ENCODE data around the gene MRGPRD. TPM values are rescaled to one million over a fixed set of nuclear protein-coding genes. Genes with fewer than 3 reads are reported as not detected.

The MRGPRD gene
- total RNA-seq, 2 donors from 2014 or later: not detected

- ATAC-seq (no peak), DNase-seq (no peak)
- Mint-ChIP-seq H3K36me3 (ENCODE audit: low read depth) (no peaks in the 10 kb centered on the region), H3K27ac (no peak overlapping the region), H3K4me1 (no peaks in the 10 kb centered on the region), H3K27me3 (no peaks in the 10 kb centered on the region), H3K4me3 (peak overlapping the region; percentile 55)
- H3K9me3 ChIP-seq (ENCODE audit: control insufficient read depth, low read length, poor library complexity, severe bottlenecking): no peaks in the 10 kb centered on the region
Measured at GRCh38 chr11:68948935-68949334, 31.9 kb downstream of the MRGPRD start.

- Mint-ChIP-seq H3K27ac (no peak overlapping the region), H3K4me1 (no peaks in the 10 kb centered on the region), H3K27me3 (no peaks in the 10 kb centered on the region), H3K4me3 (peak overlapping the region; percentile 55), H3K36me3 (ENCODE audit: low read depth) (no peaks in the 10 kb centered on the region)
- DNase-seq: no peak
- H3K9me3 ChIP-seq (ENCODE audit: control insufficient read depth, low read length, poor library complexity, severe bottlenecking): no peaks in the 10 kb centered on the region
- ATAC-seq: no peak
Measured at GRCh38 chr11:68948496-68948895, 32.3 kb downstream of the MRGPRD start.

GRCh38 chr11:68947151-68947550 lies 33.6 kb downstream of the MRGPRD start:
- no peaks in the 10 kb centered on the region for H3K9me3 ChIP-seq (ENCODE audit: control insufficient read depth, low read length, poor library complexity, severe bottlenecking)
- Mint-ChIP-seq H3K4me1 (no peaks in the 10 kb centered on the region), H3K27ac (no peak overlapping the region), H3K36me3 (ENCODE audit: low read depth) (no peaks in the 10 kb centered on the region), H3K4me3 (no peak overlapping the region), H3K27me3 (no peaks in the 10 kb centered on the region)
- ATAC-seq (no peak), DNase-seq (no peak)

GRCh38 chr11:68946416-68947090 lies 34.2 kb downstream of the MRGPRD start:
- no peaks in the 10 kb centered on the region for H3K9me3 ChIP-seq (ENCODE audit: control insufficient read depth, low read length, poor library complexity, severe bottlenecking)
- Mint-ChIP-seq H3K27ac (no peak overlapping the region), H3K36me3 (ENCODE audit: low read depth) (no peaks in the 10 kb centered on the region), H3K4me1 (no peaks in the 10 kb centered on the region), H3K4me3 (no peak overlapping the region), H3K27me3 (no peaks in the 10 kb centered on the region)
- no peak for ATAC-seq
- no peak for DNase-seq

GRCh38 chr11:68942751-68943271 lies 38.0 kb downstream of the MRGPRD start:
- Mint-ChIP-seq H3K27me3 (no peaks in the 10 kb centered on the region), H3K4me3 (no peak overlapping the region), H3K36me3 (ENCODE audit: low read depth) (peaks cover 4% of the 10 kb centered on the region), H3K27ac (peak overlapping the region; percentile 19), H3K4me1 (no peaks in the 10 kb centered on the region)
- DNase-seq (no peak), ATAC-seq (no peak)
- no peaks in the 10 kb centered on the region for H3K9me3 ChIP-seq (ENCODE audit: control insufficient read depth, low read length, poor library complexity, severe bottlenecking)

GRCh38 chr11:68942095-68942620 lies 38.6 kb downstream of the MRGPRD start:
- no peaks in the 10 kb centered on the region for H3K9me3 ChIP-seq (ENCODE audit: control insufficient read depth, low read length, poor library complexity, severe bottlenecking)
- Mint-ChIP-seq H3K4me3 (no peak overlapping the region), H3K36me3 (ENCODE audit: low read depth) (peaks cover 4% of the 10 kb centered on the region), H3K4me1 (no peaks in the 10 kb centered on the region), H3K27me3 (no peaks in the 10 kb centered on the region), H3K27ac (no peak overlapping the region)
- DNase-seq: no peak
- no peak for ATAC-seq

- Mint-ChIP-seq H3K4me1 (no peaks in the 10 kb centered on the region), H3K4me3 (no peak overlapping the region), H3K36me3 (ENCODE audit: low read depth) (peaks cover 4% of the 10 kb centered on the region), H3K27me3 (no peaks in the 10 kb centered on the region), H3K27ac (no peak overlapping the region)
- ATAC-seq: no peak
- DNase-seq: no peak
- no peaks in the 10 kb centered on the region for H3K9me3 ChIP-seq (ENCODE audit: control insufficient read depth, low read length, poor library complexity, severe bottlenecking)
Measured at GRCh38 chr11:68941324-68942094, 39.3 kb downstream of the MRGPRD start.

- Mint-ChIP-seq H3K4me1 (no peaks in the 10 kb centered on the region), H3K36me3 (ENCODE audit: low read depth) (peaks cover 4% of the 10 kb centered on the region), H3K27me3 (no peaks in the 10 kb centered on the region), H3K4me3 (peak overlapping the region; percentile 41), H3K27ac (no peak overlapping the region)
- DNase-seq (no peak), ATAC-seq (no peak)
- H3K9me3 ChIP-seq (ENCODE audit: control insufficient read depth, low read length, poor library complexity, severe bottlenecking): no peaks in the 10 kb centered on the region
Measured at GRCh38 chr11:68940651-68941323, 40.0 kb downstream of the MRGPRD start.

- H3K9me3 ChIP-seq (ENCODE audit: control insufficient read depth, low read length, poor library complexity, severe bottlenecking): no peaks in the 10 kb centered on the region
- no peak for DNase-seq
- Mint-ChIP-seq H3K27ac (no peak overlapping the region), H3K4me1 (no peaks in the 10 kb centered on the region), H3K27me3 (no peaks in the 10 kb centered on the region), H3K36me3 (ENCODE audit: low read depth) (peaks cover 4% of the 10 kb centered on the region), H3K4me3 (no peak overlapping the region)
- ATAC-seq: no peak
Measured at GRCh38 chr11:68939583-68940555, 40.9 kb downstream of the MRGPRD start.

GRCh38 chr11:68938816-68939582 lies 41.8 kb downstream of the MRGPRD start:
- no peaks in the 10 kb centered on the region for H3K9me3 ChIP-seq (ENCODE audit: control insufficient read depth, low read length, poor library complexity, severe bottlenecking)
- Mint-ChIP-seq H3K4me1 (no peaks in the 10 kb centered on the region), H3K4me3 (no peak overlapping the region), H3K27ac (no peak overlapping the region), H3K27me3 (no peaks in the 10 kb centered on the region), H3K36me3 (ENCODE audit: low read depth) (peaks cover 4% of the 10 kb centered on the region)
- ATAC-seq (no peak), DNase-seq (no peak)

GRCh38 chr11:68938088-68938487 lies 42.7 kb downstream of the MRGPRD start:
- Mint-ChIP-seq H3K4me1 (no peaks in the 10 kb centered on the region), H3K36me3 (ENCODE audit: low read depth) (peaks cover 4% of the 10 kb centered on the region), H3K27ac (no peak overlapping the region), H3K27me3 (no peaks in the 10 kb centered on the region), H3K4me3 (no peak overlapping the region)
- DNase-seq: no peak
- no peaks in the 10 kb centered on the region for H3K9me3 ChIP-seq (ENCODE audit: control insufficient read depth, low read length, poor library complexity, severe bottlenecking)
- no peak for ATAC-seq
